ENCODE results near the gene RAB38. TPM values are rescaled to one million over a fixed set of nuclear protein-coding genes. Genes with fewer than 3 reads are reported as not detected.

The RAB38 gene
- total and polyA plus RNA-seq, 10 of the 15 experiments (the other 5 are each of a cell fraction or from before 2014, with no cell fraction given): 8.4 to 30.5 (median 11.7) TPM

DNA sequence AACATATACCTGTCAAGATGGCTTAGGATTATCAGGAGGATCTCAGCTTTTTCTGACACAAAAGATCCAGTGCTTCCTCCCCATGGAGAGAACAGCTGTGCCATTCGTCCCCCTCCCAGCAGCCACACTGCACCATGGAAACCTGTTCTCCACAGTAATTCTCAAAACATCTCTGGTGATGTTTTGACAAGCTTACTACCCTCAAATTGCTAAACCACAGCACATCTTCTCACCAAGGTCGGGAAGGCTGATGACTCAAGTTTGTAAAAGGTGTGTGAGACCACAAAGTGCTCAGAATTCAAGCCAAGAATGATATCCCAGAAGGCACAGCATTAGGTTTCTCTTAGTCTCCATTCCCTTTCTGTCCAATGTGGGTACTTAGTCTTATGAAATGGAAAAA, 3.9 kb upstream of the RAB38 start (continued):
- TF ChIP-seq, protein P1, sequence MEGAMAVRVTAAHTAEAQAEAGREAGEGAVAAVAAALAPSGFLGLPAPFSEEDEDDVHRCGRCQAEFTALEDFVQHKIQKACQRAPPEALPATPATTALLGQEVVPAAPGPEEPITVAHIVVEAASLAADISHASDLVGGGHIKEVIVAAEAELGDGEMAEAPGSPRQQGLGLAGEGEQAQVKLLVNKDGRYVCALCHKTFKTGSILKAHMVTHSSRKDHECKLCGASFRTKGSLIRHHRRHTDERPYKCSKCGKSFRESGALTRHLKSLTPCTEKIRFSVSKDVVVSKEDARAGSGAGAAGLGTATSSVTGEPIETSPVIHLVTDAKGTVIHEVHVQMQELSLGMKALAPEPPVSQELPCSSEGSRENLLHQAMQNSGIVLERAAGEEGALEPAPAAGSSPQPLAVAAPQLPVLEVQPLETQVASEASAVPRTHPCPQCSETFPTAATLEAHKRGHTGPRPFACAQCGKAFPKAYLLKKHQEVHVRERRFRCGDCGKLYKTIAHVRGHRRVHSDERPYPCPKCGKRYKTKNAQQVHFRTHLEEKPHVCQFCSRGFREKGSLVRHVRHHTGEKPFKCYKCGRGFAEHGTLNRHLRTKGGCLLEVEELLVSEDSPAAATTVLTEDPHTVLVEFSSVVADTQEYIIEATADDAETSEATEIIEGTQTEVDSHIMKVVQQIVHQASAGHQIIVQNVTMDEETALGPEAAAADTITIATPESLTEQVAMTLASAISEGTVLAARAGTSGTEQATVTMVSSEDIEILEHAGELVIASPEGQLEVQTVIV (IDR thresholded peaks at IDR 0.05; ENCODE audit: borderline replicate concordance, partially characterized antibody): no peak
- peak; percentile 35; the same call in 1 of the 2 replicates for TF ChIP-seq BMI1 (IDR thresholded peaks at IDR 0.05; ENCODE audit: borderline replicate concordance)
- peak; percentile 57; the same call in 1 of the 2 replicates for TF ChIP-seq ZBED1 (IDR thresholded peaks at IDR 0.05; ENCODE audit: borderline replicate concordance)
- TF ChIP-seq IKZF2 (IDR thresholded peaks at IDR 0.05): peak; percentile 91 to 93
- peak; percentile 66 for TF ChIP-seq IKZF1 (conservative IDR thresholded peaks at IDR 0.05)
- peak; percentile 63; the same call in 1 of the 2 replicates for TF ChIP-seq PAX5 (IDR thresholded peaks at IDR 0.05; ENCODE audit: borderline replicate concordance, low read depth, low read length)
- TF ChIP-seq TCF12 (IDR thresholded peaks at IDR 0.05; ENCODE audit: low read depth, low read length): peak; percentile 64
- no peak for TF ChIP-seq ZNF384 (IDR thresholded peaks at IDR 0.05; ENCODE audit: borderline replicate concordance, low read depth, low read length)
- no peak for TF ChIP-seq TCF7 (IDR thresholded peaks at IDR 0.05; ENCODE audit: borderline replicate concordance)
- TF ChIP-seq, protein P2, sequence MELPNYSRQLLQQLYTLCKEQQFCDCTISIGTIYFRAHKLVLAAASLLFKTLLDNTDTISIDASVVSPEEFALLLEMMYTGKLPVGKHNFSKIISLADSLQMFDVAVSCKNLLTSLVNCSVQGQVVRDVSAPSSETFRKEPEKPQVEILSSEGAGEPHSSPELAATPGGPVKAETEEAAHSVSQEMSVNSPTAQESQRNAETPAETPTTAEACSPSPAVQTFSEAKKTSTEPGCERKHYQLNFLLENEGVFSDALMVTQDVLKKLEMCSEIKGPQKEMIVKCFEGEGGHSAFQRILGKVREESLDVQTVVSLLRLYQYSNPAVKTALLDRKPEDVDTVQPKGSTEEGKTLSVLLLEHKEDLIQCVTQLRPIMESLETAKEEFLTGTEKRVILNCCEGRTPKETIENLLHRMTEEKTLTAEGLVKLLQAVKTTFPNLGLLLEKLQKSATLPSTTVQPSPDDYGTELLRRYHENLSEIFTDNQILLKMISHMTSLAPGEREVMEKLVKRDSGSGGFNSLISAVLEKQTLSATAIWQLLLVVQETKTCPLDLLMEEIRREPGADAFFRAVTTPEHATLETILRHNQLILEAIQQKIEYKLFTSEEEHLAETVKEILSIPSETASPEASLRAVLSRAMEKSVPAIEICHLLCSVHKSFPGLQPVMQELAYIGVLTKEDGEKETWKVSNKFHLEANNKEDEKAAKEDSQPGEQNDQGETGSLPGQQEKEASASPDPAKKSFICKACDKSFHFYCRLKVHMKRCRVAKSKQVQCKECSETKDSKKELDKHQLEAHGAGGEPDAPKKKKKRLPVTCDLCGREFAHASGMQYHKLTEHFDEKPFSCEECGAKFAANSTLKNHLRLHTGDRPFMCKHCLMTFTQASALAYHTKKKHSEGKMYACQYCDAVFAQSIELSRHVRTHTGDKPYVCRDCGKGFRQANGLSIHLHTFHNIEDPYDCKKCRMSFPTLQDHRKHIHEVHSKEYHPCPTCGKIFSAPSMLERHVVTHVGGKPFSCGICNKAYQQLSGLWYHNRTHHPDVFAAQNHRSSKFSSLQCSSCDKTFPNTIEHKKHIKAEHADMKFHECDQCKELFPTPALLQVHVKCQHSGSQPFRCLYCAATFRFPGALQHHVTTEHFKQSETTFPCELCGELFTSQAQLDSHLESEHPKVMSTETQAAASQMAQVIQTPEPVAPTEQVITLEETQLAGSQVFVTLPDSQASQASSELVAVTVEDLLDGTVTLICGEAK (IDR thresholded peaks at IDR 0.05; ENCODE audit: borderline replicate concordance): no peak
- no peak for TF ChIP-seq CHD1 (IDR thresholded peaks at IDR 0.05; ENCODE audit: low read depth, low read length)
- TF ChIP-seq STAT1 (conservative IDR thresholded peaks at IDR 0.05): no peak
- TF ChIP-seq CBX5 (IDR thresholded peaks at IDR 0.05; ENCODE audit: low read depth): 0 out of 2 replicates have a peak, but pooled peaks have one; percentile 37
- TF ChIP-seq MEF2A (IDR thresholded peaks at IDR 0.05; ENCODE audit: insufficient read depth, low read depth, low read length): peak; percentile 34; the same call in 1 of the 2 replicates
- peak; percentile 36; the same call in 1 of the 2 replicates for TF ChIP-seq ZNF24 (IDR thresholded peaks at IDR 0.05)
- peak; percentile 71 for TF ChIP-seq CREM (IDR thresholded peaks at IDR 0.05; ENCODE audit: low read depth)
- TF ChIP-seq KAT2A (conservative IDR thresholded peaks at IDR 0.05; ENCODE audit: control insufficient read depth, low read depth, low read length): no peak
- TF ChIP-seq CREB1 (IDR thresholded peaks at IDR 0.05; ENCODE audit: low read depth): peak; percentile 31; the same call in 1 of the 2 replicates
- peak; percentile 60; the same call in 1 of the 2 replicates for TF ChIP-seq MTA3 (IDR thresholded peaks at IDR 0.05; ENCODE audit: borderline replicate concordance, low read length)
- TF ChIP-seq NR2C1 (IDR thresholded peaks at IDR 0.05): no peak
- no peak for TF ChIP-seq HDAC6 (IDR thresholded peaks at IDR 0.05; ENCODE audit: unreplicated experiment)
- TF ChIP-seq CHD2 (IDR thresholded peaks at IDR 0.05; ENCODE audit: borderline replicate concordance, low read depth, low read length): 0 out of 2 replicates have a peak, but pooled peaks have one; percentile 6
- 0 out of 4 replicates have a peak, but pooled peaks of 1 of the 2 experiments have one; percentile 56 for TF ChIP-seq CEBPB (IDR thresholded peaks at IDR 0.05; ENCODE audit: borderline replicate concordance in 1 of 2, low read depth in 2 of 2, low read length in 2 of 2)
- peak; percentile 57; the same call in 1 of the 2 replicates for TF ChIP-seq TCF3 (IDR thresholded peaks at IDR 0.05; ENCODE audit: borderline replicate concordance, insufficient read depth, low read depth, low read length)
- TF ChIP-seq ZNF622 (IDR thresholded peaks at IDR 0.05): no peak
- peak; percentile 99 for TF ChIP-seq RUNX3 (IDR thresholded peaks at IDR 0.05; ENCODE audit: low read length)
- no peak for TF ChIP-seq HDAC2 (IDR thresholded peaks at IDR 0.05)
